NCI-H2227 treated with DMSO at 0.1 percent for 48 hours (cell line): ENCODE measurements around the gene IFNA7.
"Not testable (repeated sequence)": the region's sequence is repeated elsewhere in the genome, so short reads cannot be mapped to it uniquely, and the experiment has no call there.

Source experiments
- DNase-seq: peaks from one replicate; lab custom pipeline; 2025; lab: John Stamatoyannopoulos, UW

IFNA7 gene

GRCh38 chr9:21202105-21202504, at the start of gene IFNA7:
IFNA7 (minus strand) TSS chr9:21202205; CDS start chr9:21202165, 40 bp downstream.
- DNase-seq = not testable (repeated sequence)

DNA sequence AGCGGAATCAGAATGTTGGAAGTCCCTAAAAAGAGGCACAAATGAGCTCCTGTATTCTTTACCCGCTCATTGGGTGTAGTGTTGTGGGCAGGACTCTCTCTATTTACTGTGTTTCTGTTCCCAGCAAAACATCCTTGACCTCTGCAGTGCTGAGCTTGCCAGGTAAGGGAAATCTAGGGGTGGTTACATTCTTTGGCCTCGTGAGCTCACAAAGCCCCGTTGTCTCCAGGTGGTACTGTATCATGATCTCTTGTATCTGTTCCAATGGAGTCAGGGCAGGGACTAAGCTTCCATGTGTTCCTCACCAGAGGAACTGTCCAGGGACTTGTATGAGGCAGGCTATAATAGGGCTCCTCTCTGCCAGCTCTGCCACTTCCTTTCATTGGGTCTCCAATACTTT, 49.6 kb upstream of the IFNA7 start:
- no peak for DNase-seq

DNA sequence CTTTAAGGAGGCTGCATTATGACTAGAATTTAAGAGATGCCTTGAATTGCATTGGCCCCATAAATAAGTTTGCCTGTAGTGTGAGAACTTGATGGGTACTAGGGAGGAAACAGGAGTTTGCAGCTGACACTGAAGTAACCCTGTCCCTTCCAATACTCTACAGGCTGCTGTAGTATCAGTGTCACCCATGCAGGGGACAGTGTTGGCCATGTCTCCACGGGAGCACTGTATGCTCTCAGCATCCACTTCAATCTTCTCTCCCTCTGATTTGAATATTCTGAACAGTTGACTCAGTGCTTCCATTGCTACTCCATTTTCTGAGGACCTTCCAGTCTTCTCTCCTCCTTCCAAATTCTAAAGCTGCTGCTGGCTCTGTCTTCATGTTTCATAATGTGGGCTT, 49.2 kb upstream of the IFNA7 start:
- no peak for DNase-seq

DNA sequence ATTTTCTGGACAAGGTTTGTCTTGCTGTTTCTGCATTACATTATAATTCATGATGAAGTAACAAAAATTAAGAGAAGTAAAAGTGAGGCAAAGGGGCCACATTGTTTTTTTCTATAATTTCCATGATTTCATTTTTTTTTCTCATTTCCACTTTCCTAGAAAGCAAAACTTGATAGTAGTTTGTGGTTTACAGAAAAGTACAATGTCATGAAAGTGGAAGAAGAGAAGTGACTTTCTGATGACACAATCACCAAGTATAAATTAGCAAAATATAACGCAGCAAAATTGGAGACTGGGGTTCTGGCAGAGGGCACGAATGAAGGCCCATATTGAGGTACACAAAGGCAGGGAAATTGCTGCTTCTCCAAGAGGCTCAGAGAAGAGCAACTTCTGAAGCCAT, 42.8 kb upstream of the IFNA7 start:
- no peak for DNase-seq

DNA sequence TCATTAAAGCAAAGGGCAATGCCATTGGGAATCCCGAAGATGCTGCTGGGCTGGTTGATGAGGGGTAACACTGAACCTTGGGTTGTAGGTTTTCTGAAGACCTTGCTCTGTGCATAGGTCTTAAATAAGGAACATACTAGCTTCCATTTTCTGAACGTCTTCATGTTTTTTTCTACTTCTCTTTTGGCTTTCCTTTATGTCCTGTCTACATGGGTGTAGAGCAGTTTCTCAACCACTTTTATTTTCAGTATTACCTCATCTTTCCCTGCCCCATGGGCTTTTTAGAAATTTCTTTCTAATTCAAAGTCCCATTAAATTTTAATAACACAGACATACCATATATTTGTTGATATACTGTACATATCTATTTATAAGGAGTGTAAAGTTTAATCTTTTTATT, 37.9 kb upstream of the IFNA7 start, which contains the start of gene IFNA14:
Gene IFNA14, minus strand, starts transcription at position 95 of the 400 bp plus-strand sequence. Its CDS starts 70 bp downstream, at position 25.
- DNase-seq = no peak

- DNase-seq = not testable (repeated sequence)
These were observed 34.3 kb upstream of the IFNA7 start for GRCh38 chr9:21236360-21236714.

DNA sequence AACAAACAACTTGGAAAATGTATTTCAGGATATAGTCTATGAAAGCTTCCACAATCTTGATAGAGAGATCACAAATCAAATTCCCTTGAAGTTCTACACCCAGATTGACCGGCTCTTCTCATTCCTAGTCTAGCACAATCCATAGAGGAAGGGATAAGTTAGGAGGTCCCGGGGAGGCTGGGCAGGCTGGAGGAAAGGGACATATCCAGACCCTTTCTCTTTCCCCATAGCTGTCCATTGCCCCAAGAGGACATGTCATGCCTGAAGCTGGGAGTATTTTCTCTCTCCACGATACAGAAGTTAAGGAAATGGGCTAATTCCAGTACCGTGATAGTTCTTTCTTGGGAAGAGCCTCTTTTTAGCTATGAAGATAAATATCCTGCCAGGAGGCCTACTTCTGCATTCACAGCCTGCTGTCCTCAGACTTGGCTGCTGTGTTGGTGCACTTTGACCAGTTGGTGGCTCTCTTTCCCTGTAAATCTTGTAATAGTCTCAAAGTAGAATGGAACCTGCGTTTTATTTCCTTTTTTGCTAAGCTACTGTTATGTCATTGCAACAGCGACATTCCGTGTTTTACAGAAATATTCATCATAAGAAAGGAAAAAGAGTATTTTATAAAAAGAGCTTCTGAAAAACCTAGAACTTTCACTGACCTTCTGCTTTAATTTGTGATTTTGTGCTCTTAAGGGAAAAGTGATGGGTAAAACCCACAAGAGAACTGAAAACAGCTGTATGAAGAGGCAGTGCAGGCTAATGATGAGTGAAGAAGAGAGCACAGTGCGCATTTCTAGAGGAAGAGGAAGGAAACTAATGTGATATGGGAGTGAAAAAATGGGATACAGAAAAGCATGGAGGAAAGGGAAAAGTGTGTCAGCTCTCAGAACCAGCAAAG, 33.7 kb upstream of the IFNA7 start:
- peak; percentile 5 for DNase-seq

- DNase-seq = no peak
These were observed 32.2 kb upstream of the IFNA7 start for GRCh38 chr9:21234153-21234687.

GRCh38 chr9:21233258-21233657, 31.3 kb upstream of the IFNA7 start:
- no peak for DNase-seq

DNA sequence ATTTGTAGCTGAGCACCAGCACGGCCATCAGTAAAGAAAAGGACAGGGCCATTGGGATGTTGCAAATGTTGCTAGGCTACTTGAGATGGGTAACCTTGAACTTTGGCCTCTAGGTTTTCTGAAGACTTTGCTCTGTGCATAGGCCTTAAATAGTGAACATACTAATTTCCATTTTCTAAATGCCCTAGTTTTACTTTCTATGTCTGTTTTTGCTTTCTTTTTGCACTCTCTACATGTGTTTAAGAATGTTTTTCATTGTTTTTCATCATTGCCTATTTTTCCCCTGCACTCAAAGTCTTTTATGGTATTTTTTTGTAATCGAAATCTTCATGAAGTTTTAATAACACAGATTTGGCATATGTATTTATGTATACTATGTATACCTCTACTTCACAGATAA, 26.1 kb upstream of the IFNA7 start, which contains the start of gene IFNA17:
Gene IFNA17, minus strand, starts transcription at position 101 of the 400 bp plus-strand sequence. Its CDS starts 49 bp downstream, at position 52.
- no peak for DNase-seq

- not testable (repeated sequence) for DNase-seq
These were observed 15.2 kb upstream of the IFNA7 start, which contains the start of gene IFNA16 for GRCh38 chr9:21217211-21217610. IFNA16 (minus strand) TSS chr9:21217311; CDS start chr9:21217305, 6 bp downstream.

GRCh38 chr9:21213411-21214326, 11.7 kb upstream of the IFNA7 start:
- not testable (repeated sequence) for DNase-seq

DNA sequence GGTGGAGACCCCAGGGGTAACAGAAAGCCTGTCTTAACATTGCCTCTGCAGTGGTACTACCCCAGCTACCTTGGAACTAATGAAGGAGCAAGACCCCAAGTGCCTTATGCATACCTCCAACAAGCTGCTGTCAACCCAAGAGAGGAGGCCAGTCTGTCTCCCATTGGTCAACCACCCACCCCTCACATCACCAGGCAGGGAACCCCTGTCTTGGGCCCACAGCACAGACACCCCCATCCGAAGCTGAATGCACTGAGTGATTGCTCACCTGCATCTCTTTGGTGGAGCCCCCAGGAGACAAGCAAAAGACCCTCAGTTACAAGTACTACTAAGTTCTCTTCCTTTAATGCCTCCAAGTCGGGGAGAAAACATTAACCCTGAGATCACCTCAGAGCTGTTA, 10.2 kb upstream of the IFNA7 start:
- DNase-seq = not testable (repeated sequence)

- DNase-seq = not testable (repeated sequence)
These were observed 8.8 kb upstream of the IFNA7 start for GRCh38 chr9:21210782-21211181.

- no peak for DNase-seq
These were observed 8.3 kb upstream of the IFNA7 start for GRCh38 chr9:21210311-21210710.

- not testable (repeated sequence) for DNase-seq
These were observed 5.0 kb upstream of the IFNA7 start, which contains the start of gene IFNA10 for GRCh38 chr9:21207043-21207442. IFNA10 (minus strand) TSS chr9:21207143; CDS start chr9:21207097, 46 bp downstream.

DNA sequence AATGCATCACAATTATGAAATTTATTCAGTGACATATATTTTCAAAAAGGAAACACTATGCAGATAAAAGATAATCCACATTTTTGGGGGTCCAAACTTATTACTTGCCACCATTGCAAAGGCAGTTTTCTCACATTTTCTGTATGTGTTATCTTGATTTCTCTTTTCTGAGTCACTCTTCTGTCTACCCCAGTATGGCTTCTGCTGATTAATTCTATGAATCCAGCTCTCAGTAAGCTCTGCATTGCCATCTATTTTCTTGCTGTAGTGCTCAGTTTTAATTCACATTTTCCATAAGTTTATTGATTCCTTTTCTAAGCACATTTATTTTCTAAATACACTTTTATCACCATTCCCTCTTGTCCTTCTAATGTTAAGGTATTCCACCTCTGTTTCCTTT, 3.2 kb upstream of the IFNA7 start:
- no peak for DNase-seq

- not testable (repeated sequence) for DNase-seq
These were observed 6.9 kb downstream of the IFNA7 start for GRCh38 chr9:21194867-21195776.

GRCh38 chr9:21187487-21187886, 14.5 kb downstream of the IFNA7 start, which contains the start of gene IFNA4:
IFNA4 (minus strand) TSS chr9:21187587; CDS start chr9:21187531, 56 bp downstream.
- not testable (repeated sequence) for DNase-seq
